Neural cell (in vitro differentiated cells): Measurements from ENCODE around the gene SLC24A3. TPM values are rescaled to one million over a fixed set of nuclear protein-coding genes. Genes with fewer than 3 reads are reported as not detected.

Experiments used
- H2AFZ ChIP-seq: fragments of 200-600, 300-800 bp; sonication (generic), shearing (Covaris generic); 2 replicates; pipeline ENCODE4 v1.6.0; 2014; ENCODE audit warnings: low read depth, mild to moderate bottlenecking, antibody characterized with exemption, low read length, moderate library complexity
- H3F3A ChIP-seq: fragments of 200-600 bp; shearing (Covaris generic); 2 replicates; pipeline ENCODE4 v1.6.1; 2016; ENCODE audit warnings: mild to moderate bottlenecking, moderate library complexity, mixed read lengths, antibody characterized with exemption, low read length; ENCODE audit not compliant: insufficient read depth, poor library complexity, severe bottlenecking
- H3K27ac ChIP-seq: fragments of 200-600, 300-800 bp; sonication (generic), shearing (Covaris generic); 2 replicates; pipeline ENCODE4 v1.5.1; 2014; ENCODE audit warnings: mild to moderate bottlenecking, low read length, moderate library complexity
- H3K27me3 ChIP-seq: fragments of 300-800, 200-600 bp; sonication (generic), shearing (Covaris generic); 2 replicates; pipeline ENCODE4 v1.6.0; 2014; ENCODE audit warnings: mild to moderate bottlenecking, low read depth, low read length, moderate library complexity; ENCODE audit not compliant: insufficient read depth
- H3K36me3 ChIP-seq: fragments of 300-800, 200-600 bp; sonication (generic), shearing (Covaris generic); 2 replicates; pipeline ENCODE4 v1.5.1; 2014; ENCODE audit warnings: mild to moderate bottlenecking, antibody characterized with exemption, low read length, moderate library complexity; ENCODE audit not compliant: insufficient read depth
- H3K4me2 ChIP-seq: fragments of 300-800, 200-600 bp; sonication (generic), shearing (Covaris generic); 2 replicates; pipeline ENCODE4 v1.6.0; 2014; ENCODE audit warnings: mild to moderate bottlenecking, low read length
- H3K4me3 ChIP-seq: fragments of 300-800, 200-600 bp; sonication (generic), shearing (Covaris generic); 2 replicates; pipeline ENCODE4 v1.5.1; 2014; ENCODE audit warnings: mild to moderate bottlenecking, low read length, moderate library complexity
- H3K79me2 ChIP-seq: fragments of 200-600 bp; shearing (Covaris generic); replicated peaks from 2 replicates; pipeline ENCODE4 v1.6.0; 2014; ENCODE audit warnings: mild to moderate bottlenecking, low read length, moderate library complexity; ENCODE audit not compliant: insufficient read depth
- H3K9ac ChIP-seq: fragments of 300-800, 200-600 bp; sonication (generic), shearing (Covaris generic); 2 replicates; pipeline ENCODE4 v1.6.1; 2016; ENCODE audit warnings: mild to moderate bottlenecking, low read length, mixed read lengths
- H3K9me2 ChIP-seq: fragments of 200-600 bp; shearing (Covaris generic); 2 replicates; pipeline ENCODE4 v1.6.1; 2016; ENCODE audit warnings: mild to moderate bottlenecking, low read length, mixed read lengths; ENCODE audit not compliant: insufficient read depth
- H3K9me3 ChIP-seq: fragments of 200-600, 300-800 bp; sonication (generic), shearing (Covaris generic); 2 replicates; pipeline ENCODE4 v1.6.1; 2016; ENCODE audit warnings: mild to moderate bottlenecking, mixed run types, low read length, moderate library complexity, mixed read lengths
- H4K20me1 ChIP-seq: fragments of 200-600 bp; shearing (Covaris generic); 2 replicates; pipeline ENCODE4 v1.6.1; 2016; ENCODE audit warnings: mild to moderate bottlenecking, mixed run types; ENCODE audit not compliant: insufficient read depth
- CTCF ChIP-seq: fragments of 450-650 bp; IDR thresholded peaks from 2 replicates; pipeline ENCODE4 v1.5.1; 2014; ENCODE audit warnings: antibody characterized with exemption, mild to moderate bottlenecking, moderate library complexity; ENCODE audit not compliant: poor library complexity, severe bottlenecking
- EP300 ChIP-seq: fragments of 450-650 bp; conservative IDR thresholded peaks from 2 replicates; pipeline ENCODE4 v1.6.1; 2014; ENCODE audit warnings: antibody characterized with exemption, mild to moderate bottlenecking, moderate library complexity; ENCODE audit not compliant: poor library complexity, severe bottlenecking
- EZH2 ChIP-seq: fragments of 200-600, 300-800 bp; shearing (Covaris generic), sonication (generic); IDR thresholded peaks from 2 replicates; pipeline ENCODE4 v1.6.1; 2014; ENCODE audit warnings: antibody characterized with exemption, low read length, borderline replicate concordance, mild to moderate bottlenecking; ENCODE audit not compliant: insufficient read depth, poor library complexity, severe bottlenecking
- MXI1 ChIP-seq: fragments of 450-650 bp; conservative IDR thresholded peaks from 2 replicates; pipeline ENCODE4 v1.6.1; 2014; ENCODE audit warnings: antibody characterized with exemption, mild to moderate bottlenecking; ENCODE audit not compliant: poor library complexity, severe bottlenecking
- POLR2AphosphoS5 ChIP-seq: IDR thresholded peaks from 2 replicates; pipeline ENCODE4 v1.6.1; 2012
- RAD21 ChIP-seq: fragments of 450-650 bp; conservative IDR thresholded peaks from 2 replicates; pipeline ENCODE4 v1.6.1; 2014; ENCODE audit warnings: antibody characterized with exemption, mild to moderate bottlenecking, moderate library complexity
- REST ChIP-seq: IDR thresholded peaks from 2 replicates; pipeline ENCODE4 v1.6.1; 2012; ENCODE audit warnings: borderline replicate concordance
- SMC3 ChIP-seq: fragments of 450-650 bp; conservative IDR thresholded peaks from 2 replicates; pipeline ENCODE4 v1.6.1; 2014; ENCODE audit warnings: antibody characterized with exemption, mild to moderate bottlenecking, moderate library complexity; ENCODE audit not compliant: poor library complexity
- TAF1 ChIP-seq: IDR thresholded peaks from 2 replicates; pipeline ENCODE4 v1.6.1; 2012; ENCODE audit warnings: low read depth
- polyA plus RNA-seq: library from polyadenylated mRNA; depleted of rRNA; stranded (reverse); fragments of >200 nt; gene quantifications from 2 replicates; pipeline ENCODE4 v1.2.3, GENCODE V29; 2014

SLC24A3 gene
- polyA plus RNA-seq, 1 donor from 2014 or later: 6.5 TPM

DNA sequence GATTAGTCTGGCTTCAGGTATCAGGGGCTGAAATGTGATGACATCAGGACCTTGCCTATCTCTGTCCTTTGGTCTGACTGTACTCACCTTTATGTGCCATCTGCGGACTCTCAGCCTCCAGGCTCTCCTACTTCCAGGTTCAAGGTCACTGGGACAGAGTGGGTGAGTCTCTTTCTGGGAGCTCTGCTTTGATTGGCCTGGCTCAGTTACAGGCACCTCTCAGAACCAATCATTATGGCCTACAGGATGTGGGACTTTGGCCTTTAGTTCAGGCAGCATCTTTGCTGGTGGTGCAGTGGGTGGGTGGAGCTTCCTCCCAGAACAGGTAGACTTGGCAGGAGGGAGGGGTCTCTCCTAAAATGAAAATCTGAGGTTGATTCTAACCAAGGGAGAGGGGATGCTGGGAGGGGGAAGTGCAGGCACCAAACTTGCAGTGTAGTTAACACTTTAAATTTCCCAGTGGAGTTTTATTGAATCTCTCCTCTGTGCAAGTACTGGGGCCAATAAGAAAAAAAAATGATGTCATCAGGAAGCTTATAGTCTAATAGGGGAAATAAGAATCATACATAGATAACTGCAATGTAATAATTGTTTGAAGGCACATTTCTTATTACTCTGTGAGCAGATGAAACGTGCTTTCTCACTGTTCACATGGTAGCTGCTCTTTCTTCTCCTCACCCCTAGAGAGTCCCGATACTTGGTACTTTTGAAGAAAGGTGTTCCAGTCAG lies 53.4 kb downstream of the SLC24A3 start:
- no peaks in the 10 kb centered on the region for H4K20me1 ChIP-seq

GRCh38 chr20:19268426-19268825 lies 56.0 kb downstream of the SLC24A3 start:
- TF ChIP-seq EP300 (no peak), TAF1 (no peak)
- Histone ChIP-seq H3K9me3 (no peaks in the 10 kb centered on the region), H3K4me3 (no peak overlapping the region), H3K36me3 (no peaks in the 10 kb centered on the region), H2AFZ (no peak overlapping the region), H3F3A (no peaks in the 10 kb centered on the region), H4K20me1 (no peaks in the 10 kb centered on the region), H3K27me3 (no peaks in the 10 kb centered on the region), H3K9me2 (no peaks in the 10 kb centered on the region), H3K79me2 (no peaks in the 10 kb centered on the region), H3K9ac (no peak overlapping the region), H3K4me2 (no peak overlapping the region), H3K27ac (no peak overlapping the region)

More for the DNA sequence above, 53.4 kb downstream of the SLC24A3 start:
- Histone ChIP-seq H3K4me2 (no peak overlapping the region), H3K9me3 (no peaks in the 10 kb centered on the region), H3F3A (no peaks in the 10 kb centered on the region), H3K27me3 (no peaks in the 10 kb centered on the region), H3K9ac (no peak overlapping the region), H2AFZ (no peak overlapping the region), H3K9me2 (no peaks in the 10 kb centered on the region), H3K4me3 (no peak overlapping the region), H3K36me3 (no peaks in the 10 kb centered on the region), H3K27ac (no peak overlapping the region), H3K79me2 (no peaks in the 10 kb centered on the region)
- no peak for TF ChIP-seq REST
- no peak for TF ChIP-seq SMC3
- TF ChIP-seq CTCF: no peak
- no peak for TF ChIP-seq MXI1
- no peak for TF ChIP-seq POLR2AphosphoS5
- TF ChIP-seq RAD21: no peak
- TF ChIP-seq TAF1: no peak
- no peak for TF ChIP-seq EZH2
- TF ChIP-seq EP300: no peak
